ENCODE measurements around the gene ZNF660.

DNA sequence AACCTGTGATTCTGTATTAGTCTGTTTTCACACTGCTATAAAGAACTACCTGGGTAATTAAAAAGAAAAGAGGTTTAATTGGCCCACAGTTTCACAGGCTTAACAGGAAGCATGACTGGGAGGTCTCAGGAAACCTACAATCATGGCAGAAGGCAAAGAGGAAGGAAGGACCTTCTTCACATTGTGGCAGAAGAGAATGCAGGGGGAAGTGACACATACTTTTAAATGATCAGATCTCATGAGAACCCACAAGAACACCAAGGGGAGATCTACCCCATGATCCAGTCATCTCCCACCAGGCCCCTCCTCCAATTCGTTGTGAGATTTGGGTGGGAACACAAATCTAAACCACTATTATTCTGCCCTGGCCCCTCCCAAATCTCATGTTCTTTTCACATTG lies 23.7 kb upstream of the ZNF660 start:
- TF ChIP-seq, protein P1, sequence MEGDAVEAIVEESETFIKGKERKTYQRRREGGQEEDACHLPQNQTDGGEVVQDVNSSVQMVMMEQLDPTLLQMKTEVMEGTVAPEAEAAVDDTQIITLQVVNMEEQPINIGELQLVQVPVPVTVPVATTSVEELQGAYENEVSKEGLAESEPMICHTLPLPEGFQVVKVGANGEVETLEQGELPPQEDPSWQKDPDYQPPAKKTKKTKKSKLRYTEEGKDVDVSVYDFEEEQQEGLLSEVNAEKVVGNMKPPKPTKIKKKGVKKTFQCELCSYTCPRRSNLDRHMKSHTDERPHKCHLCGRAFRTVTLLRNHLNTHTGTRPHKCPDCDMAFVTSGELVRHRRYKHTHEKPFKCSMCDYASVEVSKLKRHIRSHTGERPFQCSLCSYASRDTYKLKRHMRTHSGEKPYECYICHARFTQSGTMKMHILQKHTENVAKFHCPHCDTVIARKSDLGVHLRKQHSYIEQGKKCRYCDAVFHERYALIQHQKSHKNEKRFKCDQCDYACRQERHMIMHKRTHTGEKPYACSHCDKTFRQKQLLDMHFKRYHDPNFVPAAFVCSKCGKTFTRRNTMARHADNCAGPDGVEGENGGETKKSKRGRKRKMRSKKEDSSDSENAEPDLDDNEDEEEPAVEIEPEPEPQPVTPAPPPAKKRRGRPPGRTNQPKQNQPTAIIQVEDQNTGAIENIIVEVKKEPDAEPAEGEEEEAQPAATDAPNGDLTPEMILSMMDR (IDR thresholded peaks at IDR 0.05), result no peak
- TF ChIP-seq POLR2A (IDR thresholded peaks at IDR 0.05), result no peak
